Endodermal cell (in vitro differentiated cells): Measurements from ENCODE around the gene CLEC3B. TPM values are rescaled to one million over a fixed set of nuclear protein-coding genes. Genes with fewer than 3 reads are reported as not detected.

Experiments used
- DNase-seq: peaks from one replicate; pipeline ENCODE4 v3.0.0-alpha.2; 2017
- H3K27ac ChIP-seq: 2 replicates; pipeline ENCODE4 v1.5.1; 2013; ENCODE audit warnings: mild to moderate bottlenecking, low read depth, low read length, moderate library complexity
- H3K27me3 ChIP-seq: 2 replicates; pipeline ENCODE4 v1.6.1; 2013; ENCODE audit warnings: mild to moderate bottlenecking, low read length, moderate library complexity; ENCODE audit not compliant: insufficient read depth, control insufficient read depth, poor library complexity, severe bottlenecking
- H3K36me3 ChIP-seq: 2 replicates; pipeline ENCODE4 v1.7.0; 2013; ENCODE audit warnings: mild to moderate bottlenecking, low read length, moderate library complexity; ENCODE audit not compliant: control insufficient read depth, insufficient read depth
- H3K4me1 ChIP-seq: one replicate; pipeline ENCODE4 v1.7.0; 2013; ENCODE audit warnings: low read length; ENCODE audit not compliant: control insufficient read depth, insufficient read depth
- H3K4me3 ChIP-seq: 2 replicates; pipeline ENCODE4 v1.5.1; 2013; ENCODE audit warnings: mild to moderate bottlenecking, low read length, moderate library complexity
- H3K9ac ChIP-seq: 2 replicates; pipeline ENCODE4 v1.6.1; 2013; ENCODE audit warnings: mild to moderate bottlenecking, low read length, moderate library complexity; ENCODE audit not compliant: poor library complexity, severe bottlenecking; ENCODE audit errors: extremely low read depth
- H3K9me3 ChIP-seq: 2 replicates; pipeline ENCODE4 v1.6.1; 2013; ENCODE audit warnings: mild to moderate bottlenecking, low read length, moderate library complexity; ENCODE audit not compliant: control insufficient read depth
- H3K27ac Mint-ChIP-seq: 2 replicates; pipeline ENCODE4 v1.8.0; 2020; ENCODE audit warnings: mixed read lengths
- H3K27me3 Mint-ChIP-seq: 2 replicates; pipeline ENCODE4 v1.8.0; 2021; ENCODE audit warnings: mild to moderate bottlenecking, mixed read lengths; ENCODE audit not compliant: insufficient read depth
- H3K36me3 Mint-ChIP-seq: 2 replicates; pipeline ENCODE4 v1.8.0; 2020; ENCODE audit warnings: low read depth, mixed read lengths
- H3K4me1 Mint-ChIP-seq: 2 replicates; pipeline ENCODE4 v1.8.0; 2020; ENCODE audit warnings: mixed read lengths
- H3K4me3 Mint-ChIP-seq: 2 replicates; pipeline ENCODE4 v1.8.0; 2020; ENCODE audit warnings: mild to moderate bottlenecking, moderate library complexity, mixed read lengths
- H3K9me3 Mint-ChIP-seq: 2 replicates; pipeline ENCODE4 v1.8.0; 2020; ENCODE audit warnings: mild to moderate bottlenecking, mixed read lengths
- WGBS, 2 experiments: methylation state at CpG; one replicate each; pipeline versions ENCODE4 v1.1.5 to v1.1.7; 2013; ENCODE audit warnings: missing lambda C conversion rate in 2 of 2, mixed read lengths in 1 of 2; ENCODE audit not compliant: insufficient coverage in 1 of 2, insufficient read length in 1 of 2; 5-methylcytosine and 5-hydroxymethylcytosine counted together
- total RNA-seq, 2 donors: library from RNA; stranded (reverse); fragmentation: NEBNext Ultra II Directional in 1 of 2; extraction: Animal tissue kit (Norgen Biotek cat#: 25700) in 1 of 2; gene quantifications; 2 replicates in 1 of 2; 3 replicates in 1 of 2; pipeline ENCODE4 v1.2.1, GENCODE V29; 2021
- TF ChIP-seq, protein P1 (sequence below): fragments of 200-600 bp; sonication (generic); conservative IDR thresholded peaks from 2 replicates; pipeline ENCODE4 v1.5.0; 2021; ENCODE audit warnings: antibody characterized with exemption, mild to moderate bottlenecking

Gene CLEC3B
- total RNA-seq, 2 donors from 2014 or later, result not detected

DNA sequence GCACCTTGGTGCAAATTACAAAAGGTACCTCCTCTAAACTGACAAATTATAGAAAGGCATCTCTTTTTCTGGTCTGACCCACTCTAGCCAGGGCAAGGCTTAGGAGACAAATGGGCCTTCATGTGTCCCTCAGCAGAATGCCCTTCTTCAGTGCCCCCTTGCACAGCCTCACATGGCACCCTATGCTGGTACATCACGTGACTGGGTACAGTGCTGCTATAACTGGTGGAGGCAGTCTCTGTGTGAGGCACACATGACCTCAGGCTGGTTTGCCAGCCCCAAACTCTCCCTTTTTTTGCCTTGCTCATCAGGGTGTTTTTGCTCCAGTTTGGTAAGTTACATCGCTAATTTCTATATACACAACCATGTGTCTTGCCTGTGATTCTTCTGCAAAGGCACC, 3.1 kb downstream of the CLEC3B start:
- 96 to 100% methylated on average over 1 to 2 of the region's 2 CpGs for WGBS, 2 experiments

DNA sequence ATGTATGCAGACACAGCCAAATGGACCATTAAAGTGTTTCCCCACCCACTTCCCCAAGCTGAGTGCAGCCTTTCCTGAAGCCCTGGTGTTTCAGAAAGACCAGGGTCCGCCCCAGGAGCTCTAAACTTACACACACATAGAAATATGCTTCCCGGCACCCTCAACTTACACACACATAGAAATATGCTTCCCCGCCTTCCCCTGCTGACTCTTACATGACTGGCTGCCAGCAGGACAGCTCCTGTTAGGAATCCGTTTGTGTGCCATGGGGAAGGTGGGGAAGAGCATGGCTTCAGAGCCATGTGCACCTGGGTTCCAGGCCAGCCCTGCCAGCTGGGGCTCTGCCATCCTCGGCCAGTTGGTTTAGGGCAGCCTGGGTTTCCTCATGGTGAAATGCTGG, 3.6 kb downstream of the CLEC3B start:
- Histone ChIP-seq H3K4me1 (peaks cover under 1% of the 10 kb centered on the region), H3K9ac (no peak overlapping the region), H3K4me3 (no peak overlapping the region), H3K36me3 (no peaks in the 10 kb centered on the region), H3K9me3 (no peaks in the 10 kb centered on the region), H3K27me3 (peaks cover 57% of the 10 kb centered on the region), H3K27ac (no peak overlapping the region)
- H3K4me3 Mint-ChIP-seq, result no peak overlapping the region
- no peaks in the 10 kb centered on the region for H3K36me3 Mint-ChIP-seq
- H3K9me3 Mint-ChIP-seq, result no peaks in the 10 kb centered on the region
- H3K4me1 Mint-ChIP-seq, result peaks cover 9% of the 10 kb centered on the region
- DNase-seq, result no peak
- peaks cover 84% of the 10 kb centered on the region for H3K27me3 Mint-ChIP-seq
- TF ChIP-seq, protein P1, sequence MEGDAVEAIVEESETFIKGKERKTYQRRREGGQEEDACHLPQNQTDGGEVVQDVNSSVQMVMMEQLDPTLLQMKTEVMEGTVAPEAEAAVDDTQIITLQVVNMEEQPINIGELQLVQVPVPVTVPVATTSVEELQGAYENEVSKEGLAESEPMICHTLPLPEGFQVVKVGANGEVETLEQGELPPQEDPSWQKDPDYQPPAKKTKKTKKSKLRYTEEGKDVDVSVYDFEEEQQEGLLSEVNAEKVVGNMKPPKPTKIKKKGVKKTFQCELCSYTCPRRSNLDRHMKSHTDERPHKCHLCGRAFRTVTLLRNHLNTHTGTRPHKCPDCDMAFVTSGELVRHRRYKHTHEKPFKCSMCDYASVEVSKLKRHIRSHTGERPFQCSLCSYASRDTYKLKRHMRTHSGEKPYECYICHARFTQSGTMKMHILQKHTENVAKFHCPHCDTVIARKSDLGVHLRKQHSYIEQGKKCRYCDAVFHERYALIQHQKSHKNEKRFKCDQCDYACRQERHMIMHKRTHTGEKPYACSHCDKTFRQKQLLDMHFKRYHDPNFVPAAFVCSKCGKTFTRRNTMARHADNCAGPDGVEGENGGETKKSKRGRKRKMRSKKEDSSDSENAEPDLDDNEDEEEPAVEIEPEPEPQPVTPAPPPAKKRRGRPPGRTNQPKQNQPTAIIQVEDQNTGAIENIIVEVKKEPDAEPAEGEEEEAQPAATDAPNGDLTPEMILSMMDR, result no peak
- H3K27ac Mint-ChIP-seq, result no peak overlapping the region
- WGBS, 2 experiments, result 84 to 86% methylated on average over 1 to 5 of the region's 5 CpGs

More for the DNA sequence above, 3.1 kb downstream of the CLEC3B start:
- Mint-ChIP-seq H3K36me3 (no peaks in the 10 kb centered on the region), H3K27me3 (peaks cover 84% of the 10 kb centered on the region), H3K4me1 (peaks cover 14% of the 10 kb centered on the region), H3K9me3 (no peaks in the 10 kb centered on the region), H3K27ac (no peak overlapping the region), H3K4me3 (no peak overlapping the region)
- Histone ChIP-seq H3K27ac (no peak overlapping the region), H3K27me3 (peaks cover 55% of the 10 kb centered on the region), H3K9ac (no peak overlapping the region), H3K9me3 (no peaks in the 10 kb centered on the region), H3K36me3 (no peaks in the 10 kb centered on the region), H3K4me3 (no peak overlapping the region), H3K4me1 (peaks cover 5% of the 10 kb centered on the region)
- TF ChIP-seq, protein P1, result no peak
- DNase-seq, result no peak

DNA sequence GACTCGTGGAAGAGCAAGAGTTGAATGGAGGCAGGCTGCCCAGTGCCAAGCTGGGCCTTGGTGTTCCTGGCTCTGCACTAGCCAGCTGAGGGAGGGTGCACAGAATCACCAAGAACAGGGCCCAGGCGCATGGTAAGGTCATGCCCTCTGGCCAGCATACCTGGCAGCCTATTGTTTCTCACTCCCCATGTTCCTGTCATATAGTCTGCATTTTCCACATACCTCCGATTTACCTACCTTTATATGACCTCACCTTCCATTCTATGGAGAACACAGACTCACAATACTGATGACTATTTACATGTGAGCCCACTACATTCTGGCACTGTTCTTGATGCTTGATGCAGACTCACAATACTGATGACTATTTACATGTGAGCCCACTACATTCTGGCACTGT, 5.4 kb downstream of the CLEC3B start:
- H3K27me3 Mint-ChIP-seq, result peaks cover 84% of the 10 kb centered on the region
- H3K4me3 Mint-ChIP-seq, result no peak overlapping the region
- Histone ChIP-seq H3K27ac (no peak overlapping the region), H3K4me3 (no peak overlapping the region), H3K36me3 (no peaks in the 10 kb centered on the region), H3K9me3 (no peaks in the 10 kb centered on the region), H3K9ac (no peak overlapping the region), H3K27me3 (peaks cover 57% of the 10 kb centered on the region), H3K4me1 (no peaks in the 10 kb centered on the region)
- no peaks in the 10 kb centered on the region for H3K36me3 Mint-ChIP-seq
- peaks cover 8% of the 10 kb centered on the region for H3K4me1 Mint-ChIP-seq
- 88 to 98% methylated on average over 2 to 3 of the region's 3 CpGs for WGBS, 2 experiments
- no peak for DNase-seq
- TF ChIP-seq, protein P1, result no peak
- H3K27ac Mint-ChIP-seq, result no peak overlapping the region
- H3K9me3 Mint-ChIP-seq, result no peaks in the 10 kb centered on the region
